IgD-negative memory B cell (primary cell): ENCODE results near the gene CAGE1. TPM values are rescaled to one million over a fixed set of nuclear protein-coding genes. Genes with fewer than 3 reads are reported as not detected.

Experiments used
- H3K27ac Mint-ChIP-seq, 3 donors: one replicate each; pipeline ENCODE4 v1.8.0; 2020 to 2022; ENCODE audit warnings: mild to moderate bottlenecking in 3 of 3, mixed read lengths in 3 of 3, moderate library complexity in 1 of 3
- H3K27me3 Mint-ChIP-seq: one replicate; pipeline ENCODE4 v1.8.0; 2021; ENCODE audit warnings: mixed read lengths
- H3K36me3 Mint-ChIP-seq: one replicate; pipeline ENCODE4 v1.8.0; 2020; ENCODE audit warnings: mild to moderate bottlenecking, mixed read lengths
- H3K4me1 Mint-ChIP-seq, 3 donors: one replicate each; pipeline ENCODE4 v1.8.0; 2020 to 2022; ENCODE audit warnings: mixed read lengths in 3 of 3, mild to moderate bottlenecking in 1 of 3
- H3K4me3 Mint-ChIP-seq, 4 donors: one replicate each; pipeline ENCODE4 v1.8.0; 2020 to 2022; ENCODE audit warnings: mild to moderate bottlenecking in 4 of 4, mixed read lengths in 4 of 4, moderate library complexity in 3 of 4
- H3K9me3 Mint-ChIP-seq, 3 donors: one replicate each; pipeline ENCODE4 v1.8.0; 2020 to 2021; ENCODE audit warnings: mixed read lengths in 3 of 3, mild to moderate bottlenecking in 1 of 3
- polyA plus RNA-seq: library from polyadenylated mRNA; unstranded; fragments of 300-500 nt; fragmentation: Illumina TruSeq; gene quantifications from one replicate; pipeline ENCODE4 v1.2.3, GENCODE V29; 2021

The CAGE1 gene
- polyA plus RNA-seq, 1 donor from 2014 or later: not detected

GRCh38 chr6:7285416-7285815, 104.1 kb downstream of the CAGE1 start:
- H3K27me3 Mint-ChIP-seq: no peaks in the 10 kb centered on the region
- H3K9me3 Mint-ChIP-seq: no peaks in the 10 kb centered on the region
- H3K4me1 Mint-ChIP-seq: peaks cover 10 to 16% (median 14%) of the 10 kb centered on the region in 3 donors
- H3K4me3 Mint-ChIP-seq: no peak overlapping the region
- H3K27ac Mint-ChIP-seq: no peak overlapping the region
- no peaks in the 10 kb centered on the region for H3K36me3 Mint-ChIP-seq

- Mint-ChIP-seq H3K9me3 (no peaks in the 10 kb centered on the region), H3K4me3 (no peak overlapping the region), H3K27me3 (no peaks in the 10 kb centered on the region), H3K4me1 (peaks cover 13 to 20% (median 18%) of the 10 kb centered on the region in 3 donors), H3K27ac (peak overlapping the region in 2 of 3 donors; percentile 2 to 46), H3K36me3 (no peaks in the 10 kb centered on the region)
These were observed 105.9 kb downstream of the CAGE1 start for GRCh38 chr6:7283676-7284075.

DNA sequence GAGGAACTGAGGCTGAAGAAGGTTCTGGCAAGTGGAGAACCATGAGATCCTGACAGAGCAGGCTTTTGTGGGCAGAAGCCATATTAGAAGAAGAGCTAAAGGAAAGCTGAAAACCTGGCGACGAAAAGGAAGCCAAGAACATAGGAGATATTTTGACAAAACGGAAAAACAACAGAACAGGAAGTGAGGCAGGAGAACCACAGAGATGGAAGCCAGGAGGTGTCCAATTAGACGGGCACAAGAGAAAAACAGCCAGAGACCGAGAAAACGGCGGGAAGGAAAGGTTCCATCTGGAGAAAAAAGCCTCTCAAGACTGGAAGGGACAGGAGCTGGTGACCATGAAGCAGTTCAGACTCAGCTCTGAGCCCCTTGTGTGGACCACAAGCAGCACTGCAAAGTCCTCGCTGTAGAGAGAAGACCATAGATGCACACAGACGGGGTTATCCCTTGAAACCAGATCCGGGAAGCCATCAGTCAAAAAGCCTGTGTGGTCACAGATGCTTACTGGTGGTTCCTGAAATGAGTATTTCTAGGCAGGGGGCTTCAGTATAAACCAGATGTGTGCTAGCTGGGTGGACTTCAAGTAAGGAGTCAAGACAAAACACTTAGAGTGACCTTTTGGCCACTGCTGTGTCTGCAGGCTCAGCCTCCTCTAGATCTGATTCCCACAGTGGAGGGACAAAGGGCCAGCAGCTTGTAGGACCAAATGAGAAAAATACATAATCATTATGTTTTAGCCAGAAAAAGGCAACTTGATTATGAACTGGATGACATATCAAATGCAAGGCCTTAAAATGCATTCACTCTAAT, 107.2 kb downstream of the CAGE1 start:
- Mint-ChIP-seq H3K4me1 (peaks cover 26 to 33% (median 32%) of the 10 kb centered on the region in 3 donors), H3K4me3 (no peak overlapping the region), H3K9me3 (no peaks in the 10 kb centered on the region), H3K27me3 (no peaks in the 10 kb centered on the region), H3K27ac (peak overlapping the region; percentile 10 to 91 (median 65)), H3K36me3 (no peaks in the 10 kb centered on the region)

Other genes starting within 250 kb of the CAGE1 start
- gene SSR1, start 76.5 kb downstream of the CAGE1 start, polyA plus RNA-seq: 125 TPM
- gene RIOK1, start 66 bp upstream of the CAGE1 start, polyA plus RNA-seq: 17.7 TPM
- gene DSP, start 151.9 kb upstream of the CAGE1 start, polyA plus RNA-seq: 3.2 TPM
- 6.9 TPM for gene SNRNP48, start 200.5 kb upstream of the CAGE1 start, polyA plus RNA-seq